HG03095 (cell line): Measurements from ENCODE around the gene MAP9.
"Not testable (repeated sequence)": the region's sequence is repeated elsewhere in the genome, so short reads cannot be mapped to it uniquely, and the experiment has no call there.

Experiments used
- ATAC-seq: cut with Tn5 transposase; IDR thresholded peaks from one replicate; pipeline ENCODE4 v1.9.1; 2021; ENCODE audit warnings: moderate library complexity; ENCODE audit not compliant: unreplicated experiment

Gene MAP9

DNA sequence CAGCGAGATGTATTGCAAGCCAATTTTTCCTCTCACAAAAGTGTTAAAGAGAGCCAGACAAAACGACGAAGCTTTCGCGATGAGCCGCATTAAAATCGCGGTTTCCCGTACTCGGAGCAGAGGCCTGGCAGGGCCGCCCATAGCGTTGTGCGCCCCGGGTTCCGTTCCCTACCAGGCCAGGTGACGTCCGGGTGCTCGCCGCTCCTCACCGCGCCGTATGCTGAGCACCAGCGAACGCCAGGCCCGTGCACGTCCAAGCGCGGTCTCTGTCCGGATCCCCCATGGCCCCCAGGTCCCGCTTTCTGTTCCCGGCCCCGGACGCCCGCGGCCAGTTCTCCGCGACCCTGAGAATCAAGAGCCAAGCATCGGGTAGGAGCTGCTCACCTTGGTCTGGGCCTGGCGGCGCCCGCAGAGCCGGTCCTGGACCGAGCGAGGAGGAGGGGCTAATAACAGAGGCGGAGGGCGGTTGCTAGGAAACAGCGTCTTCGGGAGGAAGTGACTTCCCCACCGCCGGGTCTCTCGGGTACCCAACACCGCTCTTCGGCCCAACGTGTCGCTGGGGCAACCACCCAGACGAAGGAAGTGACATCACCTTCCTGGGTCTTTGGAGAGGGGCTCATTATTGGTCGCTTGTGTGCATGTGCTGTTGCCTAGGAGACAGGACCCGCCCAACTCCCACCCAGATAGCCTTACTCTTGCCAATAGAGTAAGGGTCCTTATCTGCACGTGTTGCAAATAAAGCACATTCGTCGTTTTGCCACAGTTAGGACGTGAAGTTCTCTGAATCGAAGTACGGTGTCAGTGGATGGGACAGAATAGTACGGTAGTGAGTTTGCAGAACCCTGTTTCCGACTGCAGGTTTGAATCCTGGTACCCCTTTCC is at the start of gene MAP9:
Gene MAP9 (minus strand): TSS at position 579 of the 882 bp plus-strand sequence. CDS start 1,115 bp downstream, outside the sequence.
- peak; percentile 99 for ATAC-seq

DNA sequence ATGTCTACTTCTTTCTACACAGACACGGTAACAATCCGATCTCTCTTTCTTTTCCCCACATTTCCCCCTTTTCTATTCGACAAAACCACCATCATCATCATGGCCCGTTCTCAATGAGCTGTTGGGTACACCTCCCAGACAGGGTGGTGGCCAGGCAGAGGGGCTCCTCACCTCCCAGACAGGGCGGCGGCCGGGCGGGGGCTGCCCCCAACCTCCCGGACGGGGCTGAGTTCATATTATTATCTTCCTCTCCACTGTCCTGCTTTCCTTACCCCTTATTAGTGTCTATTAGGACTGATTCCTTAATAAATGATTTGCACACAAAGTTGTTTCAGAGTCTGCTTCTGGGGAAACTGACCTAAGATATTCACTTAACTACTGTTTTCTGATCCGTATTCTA is 48.0 kb upstream of the MAP9 start:
- not testable (repeated sequence) for ATAC-seq

DNA sequence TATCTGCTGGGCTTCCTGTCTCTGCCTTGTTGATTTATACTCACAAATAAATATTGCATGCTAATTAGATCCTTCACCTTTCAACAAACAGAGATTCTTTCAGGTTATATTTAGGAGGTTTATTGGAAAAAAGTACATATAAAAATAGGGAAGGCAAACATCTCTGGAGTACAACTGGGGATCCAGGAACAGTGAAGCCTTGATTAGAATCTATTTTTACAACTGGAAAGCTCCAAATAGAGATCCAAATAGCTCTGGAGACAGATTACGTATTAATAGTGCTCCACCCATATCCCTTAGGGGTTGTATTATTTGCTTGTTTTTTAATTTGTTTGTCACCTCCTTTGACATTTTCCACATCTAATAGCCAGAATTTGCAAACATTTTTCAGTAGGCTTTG is 46.9 kb upstream of the MAP9 start:
- ATAC-seq, result no peak

DNA sequence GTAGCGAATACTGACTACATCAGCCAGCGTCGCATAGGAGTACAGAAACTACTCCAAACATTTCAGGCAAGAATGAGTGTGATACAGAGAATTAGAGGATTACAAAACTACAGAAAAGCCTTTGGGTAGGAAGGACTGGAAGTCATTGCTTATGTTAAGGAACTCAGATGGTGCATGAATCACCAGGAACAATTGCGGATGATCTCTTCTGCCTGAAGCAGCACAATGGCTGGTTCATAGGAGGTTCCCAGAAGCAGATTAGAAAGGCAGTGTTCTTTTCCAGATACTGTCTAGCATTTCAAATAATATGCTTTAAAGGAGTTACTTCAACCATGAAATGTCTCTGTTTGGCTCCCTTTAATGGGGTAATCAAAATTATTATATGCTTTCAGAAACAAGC is 42.5 kb upstream of the MAP9 start:
- ATAC-seq, result no peak

DNA sequence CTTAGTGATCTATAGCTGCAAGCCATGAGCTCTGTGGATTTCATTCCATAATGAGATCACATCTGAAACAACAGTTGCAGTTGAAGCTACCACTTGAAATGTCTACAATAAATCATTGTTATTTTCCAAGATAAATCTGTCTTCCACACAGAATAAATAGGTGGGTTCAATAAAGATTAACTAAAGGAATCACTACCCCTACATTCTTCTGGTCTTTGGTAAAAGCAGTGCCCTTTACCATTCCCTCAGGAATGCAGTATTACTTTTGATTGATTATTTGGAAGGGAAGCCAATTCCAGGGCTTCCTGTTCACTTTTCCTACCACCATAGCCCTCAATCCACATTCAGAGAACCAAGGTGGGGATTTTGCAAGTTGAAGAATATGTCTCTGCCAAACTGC is 38.9 kb upstream of the MAP9 start:
- ATAC-seq, result no peak

DNA sequence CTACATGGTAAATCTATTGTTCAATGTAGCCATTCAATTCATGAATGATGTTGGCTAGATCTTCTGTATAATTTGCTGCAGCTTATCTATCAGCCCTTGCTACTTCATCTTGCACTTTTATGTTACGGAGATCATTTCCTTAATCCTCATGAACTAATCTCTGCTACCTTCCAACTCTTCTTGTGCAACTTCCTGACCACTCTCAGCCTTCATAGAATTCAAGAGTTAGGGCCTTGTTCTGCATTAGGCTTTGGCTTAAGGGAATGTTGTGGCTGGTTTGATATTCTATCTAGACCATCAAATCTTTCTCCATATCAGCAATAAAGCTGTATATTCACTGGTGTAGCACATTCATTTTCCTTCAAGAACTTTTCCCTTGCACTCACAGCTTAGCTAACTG is 36.7 kb upstream of the MAP9 start:
- ATAC-seq, result no peak

DNA sequence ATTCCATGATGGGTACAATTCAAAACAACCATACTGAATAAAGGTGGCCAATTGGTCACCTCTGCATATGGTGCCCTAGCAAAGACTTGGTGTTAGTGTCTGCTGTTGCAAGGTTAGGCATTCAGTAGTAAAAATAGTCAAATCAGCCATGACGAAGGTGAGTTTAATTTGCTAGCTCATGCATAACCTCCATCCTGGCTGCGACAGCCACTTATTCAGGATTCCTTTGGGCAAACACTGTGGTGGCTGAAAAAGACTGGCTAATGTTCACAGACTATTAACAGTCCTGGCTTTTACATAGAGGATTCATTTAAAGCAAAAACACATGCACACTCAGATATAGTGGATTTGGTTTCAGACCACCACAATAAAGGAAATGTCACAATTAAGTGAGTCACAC is 34.8 kb upstream of the MAP9 start:
- no peak for ATAC-seq

DNA sequence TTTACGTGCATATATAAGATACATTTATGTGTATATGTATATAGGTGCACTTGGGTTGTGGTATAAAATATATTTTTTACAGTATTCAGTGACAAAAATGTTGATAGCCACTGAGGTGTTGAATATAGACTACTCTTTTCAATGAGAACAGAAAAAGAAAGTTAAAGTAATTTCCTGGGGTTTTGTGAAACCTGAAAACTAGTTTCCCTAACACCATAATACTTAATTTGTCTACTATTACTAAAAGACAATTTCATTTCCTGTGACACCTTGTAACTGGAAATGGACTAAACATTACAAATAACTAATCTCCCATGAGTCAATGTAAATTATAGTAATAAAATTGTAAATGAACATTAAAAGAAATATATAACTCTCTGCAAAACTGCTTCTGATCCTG is 32.0 kb upstream of the MAP9 start:
- no peak for ATAC-seq

DNA sequence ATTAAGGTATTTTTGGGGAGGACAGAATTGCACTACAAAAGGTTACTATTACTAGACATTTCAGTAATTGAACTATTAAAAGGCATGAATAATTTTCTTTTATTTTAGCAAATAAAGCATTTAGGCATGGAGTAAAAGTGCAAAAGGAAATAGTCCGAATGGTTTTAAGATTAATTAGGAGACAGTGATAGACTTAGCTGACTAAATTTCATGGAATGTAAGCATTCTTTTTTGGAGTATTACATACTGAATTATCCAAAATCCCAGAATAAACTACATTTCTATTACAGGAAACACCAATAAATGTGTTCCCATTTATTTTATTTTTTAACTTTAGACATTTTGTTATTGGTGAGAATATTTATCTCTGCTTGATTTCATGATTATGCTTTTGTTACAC is 30.7 kb upstream of the MAP9 start:
- no peak for ATAC-seq

DNA sequence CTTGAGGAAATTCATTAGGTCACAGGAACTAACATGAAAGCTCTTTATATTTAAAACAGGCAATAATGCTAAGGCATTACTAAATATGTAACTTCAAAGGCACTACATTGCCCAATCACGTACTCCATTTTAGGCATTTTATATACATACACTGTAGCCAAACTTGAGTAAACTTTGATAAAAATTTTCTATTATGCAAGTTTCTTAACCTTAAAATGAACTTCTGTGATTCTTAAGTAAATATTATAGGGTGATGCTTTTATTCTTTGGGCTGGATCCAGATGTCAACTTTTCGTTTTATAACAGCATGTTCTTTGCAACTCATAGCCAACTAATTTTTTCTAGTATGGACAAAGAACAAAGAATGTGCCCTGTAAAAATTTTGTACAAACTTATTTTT is 28.3 kb upstream of the MAP9 start:
- no peak for ATAC-seq

DNA sequence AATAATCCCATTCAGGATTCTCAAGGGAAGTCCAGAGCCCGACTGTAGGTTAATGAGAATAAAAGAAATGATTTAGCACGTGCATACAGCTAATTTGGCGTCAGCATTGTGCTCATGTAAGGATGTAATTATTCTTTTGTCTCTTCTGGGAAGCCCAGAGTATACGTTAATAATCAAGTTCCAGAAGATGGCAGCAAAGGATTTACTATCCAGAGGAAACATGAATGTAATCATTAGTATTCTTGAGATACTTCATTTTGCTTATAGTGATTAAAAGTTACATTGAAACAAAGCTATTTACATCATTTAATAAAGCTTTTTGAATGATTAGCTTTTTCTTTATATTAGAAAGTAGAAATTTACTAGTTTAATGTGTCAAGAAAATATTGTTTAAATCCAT is 27.1 kb upstream of the MAP9 start:
- no peak for ATAC-seq

DNA sequence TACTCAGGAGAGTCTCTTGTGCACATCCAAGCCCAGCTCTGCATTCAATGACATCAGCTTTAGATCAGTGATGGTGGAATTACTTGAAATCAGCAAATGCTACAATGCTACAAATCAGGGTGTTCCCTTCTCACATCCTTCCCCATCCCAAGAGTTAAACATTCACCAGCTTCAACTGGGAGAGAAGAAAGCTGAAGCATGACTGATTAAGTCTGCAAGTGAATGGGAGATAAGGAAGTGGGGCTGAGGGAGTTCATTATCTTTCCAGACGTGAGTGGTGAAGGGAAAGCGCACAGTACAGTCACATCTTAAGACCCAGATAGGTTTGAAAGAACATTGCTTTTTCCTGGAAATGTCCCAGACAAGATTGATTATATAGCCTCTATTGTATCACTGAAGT is 26.2 kb upstream of the MAP9 start:
- no peak for ATAC-seq

DNA sequence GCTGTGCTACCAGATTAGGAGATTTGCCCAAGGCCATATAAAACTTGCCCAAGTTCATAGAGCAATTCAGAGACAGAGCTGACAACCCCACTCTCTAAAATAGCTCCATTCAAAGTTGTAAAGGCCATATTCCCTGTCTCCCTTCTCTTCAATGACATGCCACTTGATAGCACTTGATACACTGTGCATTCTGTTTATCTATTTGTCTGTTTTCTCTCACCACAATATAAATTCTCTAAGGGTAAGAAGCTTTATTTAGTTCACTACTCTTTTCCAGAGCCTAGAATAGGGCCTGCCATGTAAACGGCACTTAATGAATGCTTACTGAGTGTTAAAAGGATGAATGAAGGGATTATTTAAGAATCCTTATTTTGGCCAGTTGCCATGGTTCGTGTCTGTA is 24.1 kb upstream of the MAP9 start:
- no peak for ATAC-seq

DNA sequence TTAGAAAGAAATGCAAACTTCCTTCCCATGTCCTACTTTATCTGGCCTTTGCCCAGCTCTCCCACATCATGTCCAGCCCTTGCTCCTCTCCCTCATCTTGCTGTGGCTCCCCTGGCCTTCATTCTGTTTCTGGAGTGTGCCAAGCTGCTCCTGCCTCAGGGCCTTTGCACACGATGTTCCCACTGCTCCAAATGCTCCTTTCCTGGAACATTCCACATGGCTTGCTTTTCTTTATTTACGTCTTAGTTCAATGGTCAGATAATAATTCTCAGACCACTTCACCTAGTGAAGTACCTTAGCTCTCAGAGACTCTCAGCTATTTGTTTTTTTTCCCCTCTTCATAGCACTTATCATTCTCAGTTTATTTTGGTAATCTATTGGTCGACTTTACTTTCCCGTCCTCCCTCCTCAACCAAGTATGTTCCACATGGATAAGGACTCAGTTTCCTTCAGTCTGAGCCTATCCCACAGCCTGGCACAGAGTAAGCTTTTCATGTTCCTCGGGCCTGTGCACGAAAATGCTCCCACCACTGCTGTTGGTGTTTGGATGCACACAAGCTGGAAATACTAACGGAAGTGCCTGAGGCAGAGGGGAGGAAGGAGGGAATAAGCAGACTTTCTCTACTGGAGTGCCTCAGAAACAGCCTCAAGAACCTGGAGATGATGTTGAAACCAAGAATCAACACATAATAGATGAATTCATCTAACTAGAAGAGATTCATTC is 23.4 kb upstream of the MAP9 start:
- no peak for ATAC-seq

DNA sequence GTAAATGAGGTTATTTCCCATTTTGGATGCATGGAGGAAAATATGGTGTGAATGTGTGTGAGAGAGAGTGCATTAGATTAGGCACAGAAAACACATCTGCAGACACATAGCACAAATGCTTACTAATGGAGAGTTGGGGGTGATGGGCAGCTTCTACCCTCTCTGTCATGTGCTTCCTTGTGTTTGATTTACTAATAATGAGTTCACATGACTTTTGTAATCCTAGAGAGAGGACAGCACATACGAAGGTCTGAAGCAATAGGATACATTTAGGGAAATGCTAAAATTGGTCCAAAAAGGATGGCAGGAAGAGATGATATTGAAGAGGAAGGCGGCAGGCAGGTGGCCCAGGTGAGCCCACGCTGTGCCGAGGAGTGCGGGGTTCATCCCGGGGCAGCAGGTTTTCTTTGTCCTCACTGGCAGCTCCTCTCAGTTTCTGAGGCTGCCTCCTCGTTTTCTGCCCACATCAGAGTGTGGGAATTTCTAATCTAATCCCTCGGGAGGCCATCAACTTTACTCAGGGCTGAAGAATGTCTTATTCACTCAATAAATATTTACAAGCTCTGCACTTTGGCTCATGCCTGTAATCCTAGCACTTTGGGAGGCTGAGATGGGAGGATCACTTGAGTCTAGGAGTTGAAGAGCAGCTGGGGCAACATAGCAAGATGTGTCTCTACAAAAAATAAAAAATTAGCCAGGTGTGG is 15.9 kb upstream of the MAP9 start:
- ATAC-seq, result no peak

DNA sequence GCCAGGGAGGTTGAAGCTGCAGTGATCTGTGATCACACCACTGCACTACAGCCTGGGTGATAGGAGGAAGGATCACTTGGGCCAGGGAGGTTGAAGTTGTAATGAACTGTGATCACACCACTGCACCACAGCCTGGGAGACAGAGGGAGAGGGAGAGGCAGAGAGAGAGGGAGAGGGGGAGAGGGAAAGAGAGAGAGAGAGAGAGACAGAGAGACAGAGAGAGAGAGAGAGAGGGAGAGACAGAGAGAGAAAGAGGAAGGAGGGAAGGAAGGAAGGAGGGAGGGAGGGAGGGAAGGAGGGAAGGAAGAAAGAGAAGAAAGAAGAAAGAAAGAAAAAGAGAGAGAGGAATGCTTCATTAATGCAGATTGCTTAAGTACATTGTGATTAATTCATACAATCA is 15.2 kb upstream of the MAP9 start:
- ATAC-seq, result no peak

DNA sequence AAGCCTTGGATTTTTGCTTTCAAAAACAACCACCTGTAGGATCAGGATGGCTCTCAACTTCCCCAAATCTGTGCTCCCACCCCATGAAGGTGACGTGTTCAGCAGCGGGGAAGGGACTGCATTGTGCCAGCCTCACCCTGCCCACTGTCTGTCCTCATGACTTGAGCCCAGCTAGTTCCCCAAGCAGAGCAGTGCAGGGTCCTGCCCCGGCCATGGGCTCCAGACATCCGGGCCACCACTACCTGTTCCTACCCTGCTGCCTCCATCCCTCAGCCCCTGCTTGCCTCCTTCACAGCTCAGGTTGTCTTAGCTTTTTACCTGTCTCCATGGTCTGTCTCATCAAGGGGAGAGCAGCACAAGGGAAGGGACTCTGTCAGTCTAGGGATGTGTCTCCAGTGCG is 11.4 kb upstream of the MAP9 start:
- no peak for ATAC-seq

DNA sequence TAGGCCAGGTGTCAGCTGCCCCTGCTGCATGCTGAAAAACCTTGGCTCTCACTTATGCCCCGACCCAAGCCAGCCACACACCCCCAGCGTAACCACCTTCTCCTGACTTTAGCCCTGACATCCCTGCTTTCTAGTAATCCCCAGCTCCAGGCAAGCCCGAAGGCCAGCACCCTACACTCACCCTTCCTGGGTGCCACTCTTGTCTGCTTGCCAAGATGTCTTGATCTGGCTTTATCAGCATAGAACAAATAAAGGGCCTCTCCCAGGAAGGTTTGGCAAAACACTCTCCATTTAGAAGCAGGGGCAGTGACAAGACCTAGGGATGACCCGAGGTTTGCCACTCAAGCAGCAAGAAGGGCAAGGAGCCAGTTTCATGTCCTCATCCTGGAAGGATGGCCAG is 6.8 kb upstream of the MAP9 start:
- ATAC-seq, result no peak

DNA sequence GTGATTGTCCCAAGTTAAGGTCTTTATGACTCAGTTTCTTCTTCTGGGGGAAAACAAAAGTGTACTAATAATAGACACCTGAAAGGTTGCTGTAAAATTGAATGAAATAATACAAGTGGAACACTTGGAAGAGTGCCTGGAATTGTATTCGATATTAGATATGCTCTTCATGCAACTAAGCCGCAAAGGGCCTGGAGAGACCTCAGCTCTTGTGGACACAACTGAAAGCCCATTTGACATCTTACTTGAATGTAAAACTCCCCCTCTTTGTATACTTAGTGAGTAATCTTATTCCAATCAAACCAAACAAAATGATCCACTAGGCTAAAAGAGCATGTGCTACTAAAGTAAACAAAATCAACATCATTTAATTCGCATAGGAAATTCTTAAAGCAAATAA is 511 bp upstream of the MAP9 start:
- no peak for ATAC-seq

DNA sequence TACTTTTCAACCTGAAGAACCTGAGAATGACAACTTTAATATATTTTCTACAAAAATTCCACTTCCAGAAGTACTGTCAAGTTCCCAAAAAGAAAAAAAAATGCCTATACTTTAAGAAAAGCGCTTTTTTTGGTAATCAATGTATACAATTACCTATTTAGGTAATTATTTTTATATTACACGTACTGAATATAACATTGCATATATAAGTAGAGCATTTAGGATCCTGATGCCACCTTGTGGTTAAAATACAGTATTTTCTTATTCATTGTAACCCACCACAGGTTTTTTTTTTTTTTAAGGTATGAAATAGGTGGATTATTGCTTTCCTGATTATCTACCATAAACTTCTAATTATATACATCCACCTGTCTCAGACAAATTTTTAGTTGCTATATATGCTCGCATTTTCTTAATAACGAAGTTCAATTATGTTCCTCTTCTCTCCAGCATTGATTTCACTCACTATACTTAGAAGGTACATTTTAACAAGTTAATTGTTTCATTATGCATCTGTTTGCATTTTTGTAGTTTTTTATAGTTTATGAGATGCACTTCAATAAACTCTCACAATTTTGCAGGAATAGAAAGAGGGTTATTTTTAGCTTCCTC is 5.2 kb downstream of the MAP9 start:
- ATAC-seq, result no peak

DNA sequence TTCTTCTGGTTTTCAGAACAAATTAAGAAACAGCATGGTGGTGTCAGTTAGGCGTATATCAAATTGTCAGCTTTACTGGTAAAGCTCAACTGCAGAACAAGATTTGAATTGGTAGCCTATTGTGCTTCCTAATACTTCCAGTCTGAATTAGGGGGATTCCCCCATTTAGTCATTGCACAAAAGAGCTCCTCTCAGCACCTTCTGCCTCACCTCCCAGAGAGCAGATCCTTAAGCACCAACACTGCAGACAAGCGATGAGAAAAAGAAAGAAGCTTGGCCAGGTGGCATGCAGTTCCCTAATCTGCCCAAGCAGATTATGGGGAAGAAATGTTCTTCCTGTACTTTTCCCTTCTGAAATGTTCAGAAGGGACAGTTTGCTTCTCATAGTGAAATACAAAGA is 9.2 kb downstream of the MAP9 start:
- ATAC-seq, result peak; percentile 77
